Coronary artery (tissue), 2 donors: ENCODE measurements around the gene CD247.

Experiments used
- DNase-seq: peaks from one replicate; pipeline ENCODE4 v3.0.0-alpha.2; 2017; ENCODE audit warnings: low spot score
- H3K27ac ChIP-seq, 2 donors: fragments of 200-600 bp; sonication (generic); one replicate each; pipeline ENCODE4 v1.5.1; 2016 to 2019
- H3K4me3 ChIP-seq: fragments of 200-600 bp; sonication (generic); 2 replicates; pipeline ENCODE4 v1.5.1; 2016; ENCODE audit warnings: mild to moderate bottlenecking, moderate library complexity
- CTCF ChIP-seq: fragments of 200-600 bp; sonication (generic); IDR thresholded peaks from one replicate; pipeline ENCODE4 v1.5.1; 2019; ENCODE audit warnings: antibody characterized with exemption

The CD247 gene

GRCh38 chr1:167502719-167503462 lies 15.4 kb downstream of the CD247 start:
- Histone ChIP-seq H3K4me3 (no peak overlapping the region), H3K27ac (no peak overlapping the region)
- DNase-seq: no peak
- TF ChIP-seq CTCF: no peak

- no peak for TF ChIP-seq CTCF
- H3K4me3 ChIP-seq: no peak overlapping the region
Measured at GRCh38 chr1:167502192-167502551, 16.2 kb downstream of the CD247 start.

DNA sequence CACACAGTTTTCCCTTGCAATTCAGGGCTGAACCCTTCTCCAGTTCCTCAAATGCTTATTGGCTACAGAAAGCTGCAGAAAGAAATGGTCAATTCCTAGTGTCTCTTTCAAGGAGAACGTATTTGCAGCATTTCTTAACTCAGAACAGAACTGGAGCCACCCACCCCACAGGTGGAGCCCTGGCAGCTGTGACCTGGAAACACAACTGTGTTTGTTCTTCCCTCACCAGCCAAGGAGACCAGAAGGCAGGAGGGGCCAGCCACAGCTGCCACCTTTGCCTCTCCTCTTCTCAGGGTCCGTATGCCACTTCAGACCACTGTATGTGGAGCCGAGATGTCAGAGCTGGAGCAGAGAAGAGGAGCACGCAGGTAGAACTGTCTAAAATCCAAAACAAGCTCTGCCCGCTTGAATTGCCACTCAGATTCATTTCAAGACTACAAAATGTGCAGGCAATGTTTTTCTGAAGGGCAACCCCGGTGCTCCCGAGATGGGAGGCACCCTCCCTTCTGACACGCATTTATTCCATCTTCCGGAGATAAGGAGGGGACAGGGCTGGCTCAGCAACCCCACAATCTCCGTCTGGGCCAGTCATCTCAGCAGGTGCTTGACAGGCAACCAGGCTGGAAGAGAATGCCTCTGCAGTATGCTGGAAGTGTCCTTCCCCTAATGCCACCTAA lies 16.7 kb downstream of the CD247 start:
- DNase-seq: no peak
- Histone ChIP-seq H3K4me3 (no peak overlapping the region), H3K27ac (no peak overlapping the region)
- TF ChIP-seq CTCF: no peak

More at GRCh38 chr1:167502192-167502551, 16.2 kb downstream of the CD247 start:
- no peak overlapping the region for H3K27ac ChIP-seq
- DNase-seq: no peak

DNA sequence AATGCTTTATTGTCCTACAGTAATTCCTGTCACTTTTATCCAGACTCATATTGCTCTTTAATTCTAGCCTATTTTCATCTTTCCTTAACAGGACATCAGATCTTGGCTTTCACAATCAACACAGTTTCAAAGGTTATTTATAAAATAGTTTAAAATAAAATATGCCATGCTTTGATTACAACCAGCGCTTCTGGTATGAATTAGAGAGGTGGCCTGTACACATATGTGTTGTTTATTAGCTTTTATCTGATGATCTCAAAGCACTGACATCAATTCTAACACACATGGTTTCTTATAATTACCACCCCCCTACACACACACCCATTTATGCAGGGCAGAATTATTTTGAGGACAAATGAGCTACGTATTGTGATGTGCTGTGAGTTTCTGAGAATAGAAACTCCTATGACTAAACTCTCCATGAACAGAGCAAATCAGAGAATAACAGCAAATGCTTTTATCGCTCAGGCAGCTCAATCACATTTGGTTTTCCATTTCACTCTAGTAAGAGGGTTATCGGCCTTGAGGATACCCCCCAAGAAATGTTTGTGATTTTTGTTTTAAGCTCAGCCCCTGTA lies 18.0 kb downstream of the CD247 start:
- TF ChIP-seq CTCF: no peak

DNA sequence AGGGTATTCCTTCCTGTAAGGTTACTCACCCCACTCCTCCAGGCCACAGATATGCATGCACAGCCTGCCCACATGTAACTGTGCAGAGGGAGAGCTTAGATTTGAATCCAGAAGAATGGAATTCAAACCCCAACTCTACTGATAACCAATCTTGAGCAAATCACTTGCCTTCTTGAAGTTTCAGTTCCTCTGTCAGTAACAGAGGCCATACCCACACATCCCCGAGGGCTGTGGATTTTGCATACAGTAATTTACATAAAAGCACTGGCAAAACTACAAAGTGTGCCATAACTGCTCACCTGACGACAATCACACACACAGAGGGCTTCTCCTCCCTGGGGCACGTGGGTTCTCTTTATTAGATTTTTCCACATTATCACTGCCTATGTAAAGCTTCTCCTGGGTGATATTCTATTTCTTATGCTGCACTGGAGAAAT lies 18.6 kb downstream of the CD247 start:
- no peak overlapping the region for H3K27ac ChIP-seq
- TF ChIP-seq CTCF: no peak
- DNase-seq: no peak
- H3K4me3 ChIP-seq: no peak overlapping the region

More for the DNA sequence above, 18.0 kb downstream of the CD247 start:
- no peak for DNase-seq
- H3K4me3 ChIP-seq: no peak overlapping the region
- no peak overlapping the region for H3K27ac ChIP-seq

DNA sequence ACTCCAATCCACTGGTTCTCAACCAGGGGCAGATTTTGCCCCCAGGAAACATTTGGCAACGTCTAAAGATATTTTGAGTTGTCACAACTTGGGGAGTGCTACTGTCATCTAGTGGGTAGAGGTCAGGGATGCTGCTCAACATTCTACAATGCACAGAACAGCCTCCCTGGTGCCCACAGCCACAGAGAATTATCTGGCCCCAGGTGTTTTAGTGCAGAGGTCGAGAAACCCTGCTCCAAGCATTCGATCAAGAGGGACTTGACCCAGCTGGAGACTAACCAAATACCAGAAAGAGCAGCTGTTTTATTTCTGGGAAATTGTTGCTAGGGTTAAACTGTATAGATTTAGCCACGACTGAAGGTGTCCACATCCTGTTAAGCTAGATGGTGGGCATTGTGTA lies 19.2 kb downstream of the CD247 start:
- DNase-seq: no peak

More for the DNA sequence above, 19.2 kb downstream of the CD247 start:
- Histone ChIP-seq H3K4me3 (no peak overlapping the region), H3K27ac (no peak overlapping the region)
- no peak for TF ChIP-seq CTCF
